A673 (cell line): ENCODE measurements around the gene KAZN. TPM values are rescaled to one million over a fixed set of nuclear protein-coding genes. Genes with fewer than 3 reads are reported as not detected.

ENCODE experiments used
- BruUV-seq: library from RNA; stranded (reverse); fragments of 400-500 nt; replicated peaks from 2 replicates; lab custom pipeline; 2021; lab: Mats Ljungman, UMichigan
- CTCF ChIA-PET: fragments of 300-600 bp; sonication (Branson Sonifier 250); formaldehyde crosslinking; loops from one replicate; lab custom pipeline; 2022; ENCODE audit warnings: antibody characterized with exemption; lab: Charles Lee
- POLR2A ChIA-PET: fragments of 300-600 bp; sonication (Branson Sonifier 250); formaldehyde crosslinking; loops from one replicate; lab custom pipeline; 2022; ENCODE audit warnings: antibody characterized with exemption; ENCODE audit not compliant: low non-redundant PET; lab: Charles Lee
- DNase-seq: peaks from one replicate; pipeline ENCODE4 v3.0.0-alpha.2; 2015; ENCODE audit warnings: low spot score
- H3K27ac ChIP-seq: fragments of 200-600 bp; sonication (generic); 2 replicates; pipeline ENCODE4 v1.5.1; 2016; ENCODE audit warnings: mixed run types, low read depth, mild to moderate bottlenecking, mixed read lengths, antibody characterized with exemption, low read length; ENCODE audit not compliant: poor library complexity, severe bottlenecking
- H3K27me3 ChIP-seq: fragments of 200-600 bp; sonication (generic); replicated peaks from 2 replicates; pipeline ENCODE4 v1.6.1; 2017; ENCODE audit warnings: mixed run types, low read depth, mild to moderate bottlenecking, mixed read lengths, antibody characterized with exemption, low read length; ENCODE audit not compliant: insufficient read depth, poor library complexity
- H3K36me3 ChIP-seq: fragments of 200-600 bp; sonication (generic); 2 replicates; pipeline ENCODE4 v1.6.1; 2016; ENCODE audit warnings: mixed run types, mild to moderate bottlenecking, mixed read lengths, antibody characterized with exemption, low read length; ENCODE audit not compliant: insufficient read depth, poor library complexity, severe bottlenecking
- H3K4me1 ChIP-seq: fragments of 200-600 bp; sonication (generic); 2 replicates; pipeline ENCODE4 v1.6.1; 2017; ENCODE audit warnings: mixed run types, mild to moderate bottlenecking, mixed read lengths, antibody characterized with exemption, low read length; ENCODE audit not compliant: insufficient read depth, poor library complexity, severe bottlenecking
- H3K4me3 ChIP-seq: fragments of 200-600 bp; sonication (generic); 2 replicates; pipeline ENCODE4 v1.5.1; 2016; ENCODE audit warnings: low read depth, mixed run types, mild to moderate bottlenecking, mixed read lengths, low read length; ENCODE audit not compliant: poor library complexity, severe bottlenecking
- H3K9me3 ChIP-seq: fragments of 200-600 bp; sonication (generic); 2 replicates; pipeline ENCODE4 v1.6.1; 2016; ENCODE audit warnings: mixed run types, low read depth, mild to moderate bottlenecking, mixed read lengths, antibody characterized with exemption, low read length; ENCODE audit not compliant: poor library complexity, severe bottlenecking
- EZH2 ChIP-seq: fragments of 200-600 bp; sonication (generic); IDR thresholded peaks from 2 replicates; pipeline ENCODE4 v1.6.1; 2017; ENCODE audit warnings: borderline replicate concordance, low read depth, mild to moderate bottlenecking, mixed read lengths, antibody characterized with exemption, low read length; ENCODE audit not compliant: poor library complexity, severe bottlenecking
- intact Hi-C: fragments of 100-400 bp; cut with micrococcal nuclease; formaldehyde crosslinking; loops from one replicate; pipeline ENCODE4 v1.10.0; 2022; ENCODE audit not compliant: unreplicated experiment
- total RNA-seq: library from RNA; stranded (reverse); gene quantifications from 2 replicates; pipeline ENCODE4 v1.2.3, GENCODE V29; 2021
- TF ChIP-seq, protein P1 (sequence below): fragments of 300-800, 200-600 bp; sonication (generic); conservative IDR thresholded peaks from 2 replicates; pipeline ENCODE4 v1.5.1; 2017; ENCODE audit warnings: low read depth, mild to moderate bottlenecking, antibody characterized with exemption, low read length, moderate library complexity, mixed read lengths

The KAZN gene
- total RNA-seq, 1 experiment from 2014 or later: 8.0 TPM

DNA sequence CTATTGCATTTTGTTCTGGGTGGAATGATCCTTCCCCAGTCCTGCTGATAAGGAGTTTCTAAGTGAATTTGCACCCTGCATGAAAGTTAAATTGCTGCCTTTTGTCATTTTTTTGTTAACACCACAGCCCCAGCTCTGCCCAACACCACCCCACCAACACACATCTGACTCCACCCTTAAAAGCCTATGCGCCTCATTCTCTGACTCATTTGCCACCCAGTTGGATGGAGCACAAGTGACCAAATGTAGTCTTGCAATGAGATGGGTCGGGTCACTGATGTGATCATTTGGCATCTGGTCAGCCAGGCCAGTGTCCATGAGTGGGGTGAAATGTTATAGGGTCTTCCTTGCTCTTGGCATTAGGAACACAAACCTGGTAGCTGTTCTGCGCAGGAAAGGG lies 256.8 kb downstream of the KAZN start:
- intact Hi-C loops: no loop called here
- Histone ChIP-seq H3K4me1 (no peaks in the 10 kb centered on the region), H3K27me3 (no peaks in the 10 kb centered on the region), H3K27ac (no peak overlapping the region), H3K4me3 (no peak overlapping the region), H3K9me3 (no peaks in the 10 kb centered on the region), H3K36me3 (no peaks in the 10 kb centered on the region)
- ChIA-PET CTCF (no interaction called here), POLR2A (no interaction called here)
- no TSS peak for BruUV-seq
- no peak for DNase-seq
- TF ChIP-seq EZH2: no peak
- TF ChIP-seq, protein P1, sequence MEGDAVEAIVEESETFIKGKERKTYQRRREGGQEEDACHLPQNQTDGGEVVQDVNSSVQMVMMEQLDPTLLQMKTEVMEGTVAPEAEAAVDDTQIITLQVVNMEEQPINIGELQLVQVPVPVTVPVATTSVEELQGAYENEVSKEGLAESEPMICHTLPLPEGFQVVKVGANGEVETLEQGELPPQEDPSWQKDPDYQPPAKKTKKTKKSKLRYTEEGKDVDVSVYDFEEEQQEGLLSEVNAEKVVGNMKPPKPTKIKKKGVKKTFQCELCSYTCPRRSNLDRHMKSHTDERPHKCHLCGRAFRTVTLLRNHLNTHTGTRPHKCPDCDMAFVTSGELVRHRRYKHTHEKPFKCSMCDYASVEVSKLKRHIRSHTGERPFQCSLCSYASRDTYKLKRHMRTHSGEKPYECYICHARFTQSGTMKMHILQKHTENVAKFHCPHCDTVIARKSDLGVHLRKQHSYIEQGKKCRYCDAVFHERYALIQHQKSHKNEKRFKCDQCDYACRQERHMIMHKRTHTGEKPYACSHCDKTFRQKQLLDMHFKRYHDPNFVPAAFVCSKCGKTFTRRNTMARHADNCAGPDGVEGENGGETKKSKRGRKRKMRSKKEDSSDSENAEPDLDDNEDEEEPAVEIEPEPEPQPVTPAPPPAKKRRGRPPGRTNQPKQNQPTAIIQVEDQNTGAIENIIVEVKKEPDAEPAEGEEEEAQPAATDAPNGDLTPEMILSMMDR: no peak

DNA sequence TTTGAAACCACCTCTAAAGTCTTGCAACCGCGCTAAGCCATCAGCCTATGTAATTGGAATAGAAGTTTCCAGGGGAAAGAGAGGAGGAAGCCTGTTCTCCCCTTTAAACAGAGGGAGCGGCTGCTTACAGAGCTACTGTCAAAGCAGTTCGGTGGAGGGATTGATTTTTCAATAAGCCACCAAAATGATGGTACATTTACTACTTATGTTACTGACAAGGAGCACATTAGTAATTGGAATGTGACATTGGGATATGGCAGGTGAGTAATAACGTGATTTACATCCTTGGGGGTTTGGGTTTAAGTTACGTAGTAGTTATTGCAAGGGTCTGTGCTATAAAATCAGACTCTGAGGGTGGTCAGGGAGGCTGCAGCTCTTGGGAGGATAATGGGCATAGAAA lies 257.3 kb downstream of the KAZN start:
- Histone ChIP-seq H3K36me3 (no peaks in the 10 kb centered on the region), H3K27ac (no peak overlapping the region), H3K4me3 (no peak overlapping the region), H3K27me3 (no peaks in the 10 kb centered on the region), H3K4me1 (no peaks in the 10 kb centered on the region), H3K9me3 (no peaks in the 10 kb centered on the region)
- no peak for TF ChIP-seq EZH2
- TF ChIP-seq, protein P1: no peak
- intact Hi-C loops: no loop called here
- no peak for DNase-seq
- POLR2A ChIA-PET: no interaction called here
- BruUV-seq: no TSS peak
- CTCF ChIA-PET: no interaction called here

DNA sequence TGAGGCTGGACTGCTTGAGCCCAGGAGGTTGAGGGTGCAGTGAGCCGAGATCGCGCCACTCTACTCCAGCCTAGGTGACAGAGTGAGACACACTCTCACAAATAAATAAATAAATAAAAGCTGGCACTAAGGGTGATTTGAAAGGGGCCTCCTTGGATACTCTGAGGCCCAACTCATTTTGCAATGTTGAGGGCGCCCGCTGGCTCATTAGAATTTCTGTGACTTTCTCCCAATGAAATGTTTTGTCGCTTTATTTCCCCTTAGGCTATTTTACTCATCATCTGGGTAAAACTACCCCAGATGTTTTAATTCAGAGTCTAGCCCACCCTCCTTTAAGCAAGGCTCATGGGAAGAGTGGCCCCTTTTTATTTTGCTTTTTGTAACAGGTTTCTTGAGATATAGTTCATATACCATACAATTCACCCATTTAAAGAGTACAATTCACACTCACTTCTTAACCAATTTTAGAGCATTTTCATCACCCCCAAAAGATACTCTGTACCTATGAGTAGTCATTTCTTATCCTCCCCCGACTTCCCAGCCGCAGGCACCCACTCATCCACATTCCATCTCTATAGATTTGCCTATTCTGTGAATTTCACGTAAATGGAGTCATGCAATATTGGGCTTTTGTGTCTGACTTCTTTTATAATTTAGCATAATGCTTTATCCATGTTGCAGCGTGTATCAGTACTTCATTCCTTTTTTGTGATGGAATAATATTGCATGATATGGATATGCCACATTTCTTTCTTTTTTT lies 259.1 kb downstream of the KAZN start:
- intact Hi-C loops: no loop called here
- Histone ChIP-seq H3K4me3 (no peak overlapping the region), H3K36me3 (no peaks in the 10 kb centered on the region), H3K4me1 (no peaks in the 10 kb centered on the region), H3K9me3 (no peaks in the 10 kb centered on the region), H3K27ac (no peak overlapping the region), H3K27me3 (no peaks in the 10 kb centered on the region)
- TF ChIP-seq, protein P1: no peak
- no peak for TF ChIP-seq EZH2
- POLR2A ChIA-PET: no interaction called here
- no TSS peak for BruUV-seq
- CTCF ChIA-PET: no interaction called here
- DNase-seq: no peak
